T-helper 2 cell treated with Interferon-gamma antibody and Interleukin-4, amounts not matched to agents 5 μg/mL and 100 μg/mL, for 36 hours (primary cell): ENCODE results near the gene ZNF219.

ENCODE experiments used
- DNase-seq: peaks from one replicate; pipeline ENCODE4 v3.0.0; 2021; ENCODE audit warnings: low spot score
- H3K27ac Mint-ChIP-seq: one replicate; pipeline ENCODE4 v1.8.0; 2021; ENCODE audit warnings: mild to moderate bottlenecking, mixed read lengths
- H3K27me3 Mint-ChIP-seq: one replicate; pipeline ENCODE4 v1.8.0; 2021; ENCODE audit warnings: low read depth, mixed read lengths
- H3K36me3 Mint-ChIP-seq: one replicate; pipeline ENCODE4 v1.8.0; 2021; ENCODE audit warnings: low read depth, mixed read lengths
- H3K4me1 Mint-ChIP-seq: one replicate; pipeline ENCODE4 v1.8.0; 2021; ENCODE audit warnings: low read depth, mixed read lengths
- H3K4me3 Mint-ChIP-seq: one replicate; pipeline ENCODE4 v1.8.0; 2022; ENCODE audit warnings: mild to moderate bottlenecking, moderate library complexity, mixed read lengths
- H3K9me3 Mint-ChIP-seq: one replicate; pipeline ENCODE4 v1.8.0; 2021; ENCODE audit warnings: mixed read lengths

The ZNF219 gene

GRCh38 chr14:21058903-21059302 lies 39.6 kb downstream of the ZNF219 start:
- DNase-seq: no peak
- Mint-ChIP-seq H3K9me3 (no peaks in the 10 kb centered on the region), H3K27me3 (peaks cover 34% of the 10 kb centered on the region), H3K4me1 (no peaks in the 10 kb centered on the region), H3K27ac (no peak overlapping the region), H3K4me3 (no peak overlapping the region), H3K36me3 (no peaks in the 10 kb centered on the region)

- Mint-ChIP-seq H3K27me3 (peaks cover 26% of the 10 kb centered on the region), H3K4me3 (no peak within 1 kb of the TSS), H3K9me3 (no peaks in the 10 kb centered on the region), H3K27ac (no peak within 1 kb of the TSS), H3K36me3 (no peaks in the 10 kb centered on the region), H3K4me1 (no peaks in the 10 kb centered on the region)
- no peak for DNase-seq
Measured at GRCh38 chr14:21057803-21058675, 40.4 kb downstream of the ZNF219 start, which contains the start of gene RNASE8. Gene RNASE8, plus strand, starts transcription at chr14:21057822. Its CDS starts 71 bp downstream, at chr14:21057893.

GRCh38 chr14:21056520-21057163 lies 41.8 kb downstream of the ZNF219 start:
- Mint-ChIP-seq H3K9me3 (no peaks in the 10 kb centered on the region), H3K27me3 (peaks cover 22% of the 10 kb centered on the region), H3K4me3 (no peak overlapping the region), H3K27ac (no peak overlapping the region), H3K4me1 (no peaks in the 10 kb centered on the region), H3K36me3 (no peaks in the 10 kb centered on the region)
- no peak for DNase-seq

- Mint-ChIP-seq H3K4me3 (no peak overlapping the region), H3K9me3 (no peaks in the 10 kb centered on the region), H3K27ac (no peak overlapping the region), H3K4me1 (no peaks in the 10 kb centered on the region), H3K36me3 (no peaks in the 10 kb centered on the region), H3K27me3 (peaks cover 16% of the 10 kb centered on the region)
- DNase-seq: no peak
Measured at GRCh38 chr14:21055432-21056117, 42.9 kb downstream of the ZNF219 start.

- Mint-ChIP-seq H3K4me1 (no peaks in the 10 kb centered on the region), H3K27me3 (peaks cover 11% of the 10 kb centered on the region), H3K27ac (no peak overlapping the region), H3K9me3 (no peaks in the 10 kb centered on the region), H3K4me3 (no peak overlapping the region), H3K36me3 (no peaks in the 10 kb centered on the region)
- no peak for DNase-seq
Measured at GRCh38 chr14:21054768-21055145, 43.7 kb downstream of the ZNF219 start.

GRCh38 chr14:21054123-21054767 lies 44.2 kb downstream of the ZNF219 start:
- Mint-ChIP-seq H3K4me1 (no peaks in the 10 kb centered on the region), H3K9me3 (no peaks in the 10 kb centered on the region), H3K27me3 (peaks cover 13% of the 10 kb centered on the region), H3K27ac (no peak overlapping the region), H3K36me3 (no peaks in the 10 kb centered on the region), H3K4me3 (no peak overlapping the region)
- no peak for DNase-seq

- Mint-ChIP-seq H3K4me3 (no peak overlapping the region), H3K4me1 (no peaks in the 10 kb centered on the region), H3K36me3 (no peaks in the 10 kb centered on the region), H3K27me3 (peaks cover 15% of the 10 kb centered on the region), H3K27ac (no peak overlapping the region), H3K9me3 (no peaks in the 10 kb centered on the region)
- DNase-seq: no peak
Measured at GRCh38 chr14:21053184-21054122, 45.0 kb downstream of the ZNF219 start.

GRCh38 chr14:21050597-21050996 lies 47.9 kb downstream of the ZNF219 start:
- H3K27ac Mint-ChIP-seq: no peak overlapping the region
- no peak overlapping the region for H3K4me3 Mint-ChIP-seq
- H3K4me1 Mint-ChIP-seq: no peaks in the 10 kb centered on the region
- H3K27me3 Mint-ChIP-seq: peaks cover 15% of the 10 kb centered on the region
- no peak for DNase-seq
- H3K36me3 Mint-ChIP-seq: no peaks in the 10 kb centered on the region
- H3K9me3 Mint-ChIP-seq: no peaks in the 10 kb centered on the region

GRCh38 chr14:21049271-21049673 lies 49.2 kb downstream of the ZNF219 start:
- Mint-ChIP-seq H3K4me3 (no peak overlapping the region), H3K4me1 (peaks cover 4% of the 10 kb centered on the region), H3K36me3 (no peaks in the 10 kb centered on the region), H3K9me3 (no peaks in the 10 kb centered on the region), H3K27ac (no peak overlapping the region), H3K27me3 (peaks cover 27% of the 10 kb centered on the region)
- DNase-seq: no peak

- H3K9me3 Mint-ChIP-seq: no peaks in the 10 kb centered on the region
- peaks cover 29% of the 10 kb centered on the region for H3K27me3 Mint-ChIP-seq
- peaks cover 6% of the 10 kb centered on the region for H3K4me1 Mint-ChIP-seq
- no peak overlapping the region for H3K27ac Mint-ChIP-seq
- H3K36me3 Mint-ChIP-seq: no peaks in the 10 kb centered on the region
- no peak overlapping the region for H3K4me3 Mint-ChIP-seq
- DNase-seq: no peak
Measured at GRCh38 chr14:21048638-21049037, 49.8 kb downstream of the ZNF219 start.

- Mint-ChIP-seq H3K27ac (no peak overlapping the region), H3K4me1 (peaks cover 6% of the 10 kb centered on the region), H3K9me3 (no peaks in the 10 kb centered on the region), H3K27me3 (peaks cover 32% of the 10 kb centered on the region), H3K36me3 (no peaks in the 10 kb centered on the region), H3K4me3 (no peak overlapping the region)
- DNase-seq: no peak
Measured at GRCh38 chr14:21047378-21047781, 51.1 kb downstream of the ZNF219 start.

- no peak for DNase-seq
- Mint-ChIP-seq H3K27me3 (peaks cover 26% of the 10 kb centered on the region), H3K4me3 (no peak overlapping the region), H3K4me1 (peaks cover 6% of the 10 kb centered on the region), H3K36me3 (no peaks in the 10 kb centered on the region), H3K27ac (no peak overlapping the region), H3K9me3 (no peaks in the 10 kb centered on the region)
Measured at GRCh38 chr14:21043974-21044618, 54.4 kb downstream of the ZNF219 start.
